Stimulated activated CD4-positive, alpha-beta T cell treated with anti-CD3 and anti-CD28 coated beads, Interleukin-12 subunit alpha, Interleukin-12 subunit beta, amount 100 ng/mL, for 4 hours (primary cell): Measurements from ENCODE around the gene MBD5.

ENCODE experiments used
- DNase-seq: peaks from one replicate; pipeline ENCODE4 v3.0.0-alpha.2; 2020

The MBD5 gene

DNA sequence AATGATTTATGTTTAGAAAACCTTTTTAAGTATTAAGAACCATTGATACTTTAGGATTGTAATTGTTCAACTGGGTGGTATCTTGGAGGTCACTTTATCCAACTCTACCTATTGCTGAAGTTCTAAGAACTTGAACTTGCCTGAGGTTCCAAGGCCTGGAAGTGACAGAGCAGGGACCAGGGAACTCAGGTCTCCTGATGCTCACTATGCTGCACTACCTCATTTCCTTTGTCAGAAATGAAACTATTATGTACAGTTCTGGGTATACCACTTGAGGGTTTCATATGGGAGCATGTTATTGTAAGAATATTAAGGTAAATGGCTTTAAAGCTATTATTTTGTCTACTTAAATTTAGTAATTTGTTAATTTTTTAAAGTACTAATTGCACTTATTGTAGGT lies 3.0 kb downstream of the MBD5 start:
- DNase-seq, result no peak

DNA sequence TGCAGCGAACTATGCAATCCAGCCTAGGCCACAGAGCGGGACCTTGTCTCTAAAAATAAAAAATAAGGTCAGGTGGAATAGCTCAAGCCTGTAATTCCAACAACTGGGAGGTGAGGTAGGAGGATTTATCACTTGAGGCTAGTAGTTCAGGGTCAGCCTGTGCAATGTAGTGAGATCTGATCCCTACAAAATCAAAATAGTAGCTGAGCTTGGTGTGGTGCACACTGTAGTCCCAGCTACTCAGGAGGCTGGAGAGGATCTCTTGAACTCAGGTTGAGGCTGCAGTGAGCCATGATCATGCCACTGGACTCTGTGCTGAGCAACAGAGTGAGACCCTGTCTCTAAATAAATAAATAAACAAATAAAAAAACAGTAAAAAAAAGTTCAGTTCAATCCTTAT lies 5.7 kb downstream of the MBD5 start:
- DNase-seq, result no peak

DNA sequence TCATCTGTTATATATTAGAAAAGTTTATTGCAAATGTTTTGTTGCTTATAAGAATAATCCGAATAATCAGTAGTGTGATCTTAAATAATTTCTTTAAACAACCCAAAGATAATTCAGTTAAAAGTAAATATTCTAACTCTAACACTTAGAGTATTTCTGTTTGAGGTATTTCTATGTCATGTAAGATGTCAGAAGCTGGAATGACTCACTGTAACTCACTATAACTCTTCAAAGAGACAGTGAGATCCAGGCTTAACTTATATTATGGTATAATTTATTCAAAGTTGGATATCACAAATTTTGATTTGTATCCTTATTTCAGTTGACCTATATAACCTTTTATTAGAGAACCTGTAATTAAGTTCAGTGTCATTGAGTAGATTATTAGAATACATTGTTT lies 6.9 kb downstream of the MBD5 start:
- no peak for DNase-seq

DNA sequence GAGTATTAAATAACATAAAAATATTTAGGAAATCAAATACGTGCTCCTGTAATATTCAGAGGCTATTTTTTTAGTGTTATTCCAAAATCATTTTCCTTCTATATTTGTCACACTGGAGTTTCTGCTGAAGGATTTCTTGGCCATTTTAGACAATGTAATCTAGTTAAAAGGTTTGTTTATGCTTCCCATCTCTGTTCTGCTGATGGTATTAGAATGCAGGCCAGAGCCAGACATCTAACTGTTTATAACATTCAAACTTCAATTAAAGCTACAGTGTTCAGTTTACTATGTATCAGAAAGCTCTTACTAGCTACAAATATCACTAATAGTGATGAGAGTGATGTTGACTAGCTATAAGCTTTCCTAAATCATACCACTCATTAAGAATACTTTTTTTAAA lies 7.9 kb downstream of the MBD5 start:
- DNase-seq, result no peak

DNA sequence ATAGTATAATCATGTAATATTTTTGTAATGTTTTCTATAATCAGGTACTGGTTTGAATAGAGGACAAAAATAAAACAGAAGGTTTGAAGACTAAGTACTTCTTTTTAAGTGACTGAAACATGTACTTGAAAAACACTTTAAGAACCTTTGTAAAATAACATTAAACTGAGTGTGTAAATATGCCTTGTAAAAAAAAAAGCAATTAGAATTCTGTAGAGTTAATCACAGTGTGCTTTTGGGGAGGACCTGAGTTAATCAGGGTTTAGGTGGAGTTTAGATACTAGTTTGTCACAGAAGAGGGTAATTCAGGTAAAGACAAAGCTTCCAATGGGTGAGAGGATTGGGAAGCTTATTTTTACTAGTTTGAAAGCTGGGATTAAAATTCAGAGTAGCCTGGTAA lies 10.3 kb downstream of the MBD5 start:
- no peak for DNase-seq

DNA sequence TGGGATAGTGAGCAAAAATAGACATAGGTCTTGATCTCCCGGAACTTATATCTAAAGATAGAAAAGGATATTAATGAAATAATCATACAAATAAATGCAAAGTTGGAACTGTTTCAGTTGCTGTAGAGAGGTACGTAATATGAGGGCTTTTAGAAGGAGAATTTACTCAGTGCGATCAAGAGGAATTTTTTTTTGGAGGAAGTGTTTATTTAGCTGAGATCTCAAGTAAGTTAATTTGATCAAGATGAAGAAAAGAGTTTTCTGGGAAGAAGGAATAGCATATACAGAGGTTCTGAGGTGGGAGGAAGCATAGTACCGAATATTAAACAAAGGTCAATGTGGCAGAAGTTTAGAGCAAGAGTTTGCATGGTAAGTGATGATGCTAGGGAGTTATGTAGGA lies 11.3 kb downstream of the MBD5 start:
- no peak for DNase-seq

DNA sequence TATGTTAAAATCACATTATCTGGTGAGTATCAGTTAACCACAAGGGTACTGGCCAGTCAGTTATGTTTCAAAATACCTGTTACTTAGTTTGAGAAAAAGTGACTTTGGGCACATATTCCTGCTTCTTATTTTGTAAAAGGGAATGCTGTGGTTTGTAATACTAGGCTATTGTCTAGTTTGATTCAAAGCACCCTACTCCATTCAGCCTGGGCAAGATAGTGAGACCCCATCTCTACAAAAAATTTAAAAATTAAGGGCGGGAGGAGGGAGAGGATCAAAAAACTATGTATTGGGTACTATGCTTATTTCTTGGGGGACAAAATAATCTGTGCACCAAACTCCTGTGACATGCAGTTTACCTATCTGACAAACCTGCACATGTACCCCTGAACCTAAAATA lies 18.9 kb downstream of the MBD5 start:
- DNase-seq, result no peak

DNA sequence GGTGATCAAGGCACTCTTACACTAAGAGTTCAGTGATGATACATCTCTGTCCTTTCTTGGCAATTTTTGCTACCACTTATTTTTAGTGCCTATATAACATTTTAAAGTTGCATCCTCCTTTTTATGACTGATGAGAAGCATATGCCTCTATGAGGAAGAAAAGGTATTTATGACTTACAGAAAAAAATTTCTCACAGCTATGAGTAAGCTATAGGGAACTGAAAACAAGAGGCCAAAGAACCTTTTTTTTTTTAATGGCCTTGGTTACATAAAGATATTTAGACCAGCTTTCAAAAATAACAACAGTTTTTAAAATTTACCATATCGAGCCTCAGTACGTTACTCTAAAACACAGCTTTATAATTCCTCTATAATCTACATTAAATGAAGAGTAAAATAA lies 21.3 kb downstream of the MBD5 start:
- DNase-seq, result no peak

DNA sequence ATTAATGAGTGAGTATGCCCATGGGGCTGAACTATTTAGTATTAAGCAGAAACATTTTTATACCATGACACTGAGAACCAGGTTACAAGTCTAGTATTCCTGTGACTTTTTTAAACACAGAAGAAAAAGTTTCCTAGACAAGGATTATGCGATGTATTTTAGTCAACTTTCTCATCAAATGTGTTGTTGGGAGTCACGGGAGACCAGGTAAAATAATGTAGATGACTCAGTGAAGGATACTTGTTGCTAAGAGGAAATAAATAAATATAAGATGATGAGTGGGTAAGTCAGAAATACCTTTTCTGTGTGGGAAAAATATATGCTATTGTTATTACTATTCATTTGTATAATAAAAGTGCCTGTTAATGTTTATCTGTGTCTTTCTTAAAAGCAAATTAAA lies 23.4 kb downstream of the MBD5 start:
- no peak for DNase-seq

DNA sequence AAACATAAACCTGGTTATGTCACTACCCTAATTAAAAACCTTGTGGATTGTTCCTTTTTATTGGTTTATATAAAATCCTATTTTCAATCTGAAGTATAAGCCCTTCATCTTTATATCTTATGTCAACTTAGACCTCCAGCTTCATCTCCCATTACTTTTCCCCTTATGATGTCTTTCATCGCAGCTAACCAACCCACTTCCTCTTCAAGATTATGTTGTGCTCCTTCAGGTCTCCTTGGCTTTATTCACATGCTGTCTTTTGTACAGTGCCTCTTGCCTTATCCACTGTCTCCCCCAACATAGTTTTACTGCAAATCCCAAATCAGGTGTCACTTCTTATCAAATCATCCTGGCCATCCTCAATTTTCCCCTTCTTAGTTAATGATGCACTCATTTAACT lies 25.9 kb downstream of the MBD5 start:
- no peak for DNase-seq

DNA sequence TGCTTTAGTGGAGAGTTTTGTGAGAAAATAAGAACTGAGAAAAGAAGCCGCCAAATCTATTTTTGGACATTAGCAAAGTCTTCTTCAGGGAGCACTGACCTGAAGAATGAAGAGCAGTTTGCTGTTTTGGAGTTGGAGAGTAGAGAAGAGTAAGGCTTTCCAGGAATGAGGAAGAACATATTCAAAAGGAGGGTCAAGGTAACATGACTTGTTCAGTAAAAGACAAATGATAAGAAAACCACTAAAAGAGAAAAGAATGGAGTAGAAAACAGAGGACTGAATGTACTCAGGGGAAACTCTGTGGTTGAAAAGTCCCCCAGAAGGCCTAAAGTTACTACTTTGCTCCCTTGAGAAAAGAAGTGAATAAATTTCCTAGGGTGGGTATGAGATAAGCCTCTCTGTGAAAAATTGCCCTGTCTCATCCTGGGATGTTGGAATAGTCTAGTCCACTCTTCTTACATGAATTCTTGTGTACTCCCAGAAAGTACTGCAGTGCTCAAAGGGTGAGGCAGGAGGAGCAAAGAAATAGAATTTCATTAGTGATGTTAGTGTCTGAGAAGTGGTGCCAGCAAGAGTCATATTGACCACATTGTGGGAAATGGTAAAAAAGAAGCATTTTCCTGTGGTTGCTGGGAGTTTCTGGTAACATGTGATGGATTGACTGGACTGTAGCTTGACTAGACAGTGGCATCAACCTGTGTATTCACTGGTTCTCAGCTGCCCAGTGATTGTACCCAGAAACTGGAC lies 27.8 kb downstream of the MBD5 start:
- no peak for DNase-seq

DNA sequence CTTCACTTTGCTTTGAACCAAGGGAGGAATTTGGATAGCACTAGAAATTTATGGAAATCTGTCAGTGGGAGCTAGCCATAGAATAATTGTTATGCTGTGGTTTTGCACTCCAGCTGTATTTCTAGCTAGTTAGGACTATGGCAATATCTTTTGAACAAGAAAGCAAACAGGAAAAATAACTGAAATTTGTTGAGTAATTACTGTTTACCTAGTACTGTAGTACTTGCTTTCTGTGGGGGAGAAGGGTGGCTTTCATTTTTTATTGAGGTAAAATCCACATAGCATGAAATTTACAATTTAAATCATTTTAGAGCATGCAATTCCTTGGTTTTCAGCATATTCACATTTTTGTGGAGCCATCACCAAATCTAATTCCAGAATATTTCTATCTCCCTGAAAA lies 28.4 kb downstream of the MBD5 start:
- DNase-seq, result no peak

DNA sequence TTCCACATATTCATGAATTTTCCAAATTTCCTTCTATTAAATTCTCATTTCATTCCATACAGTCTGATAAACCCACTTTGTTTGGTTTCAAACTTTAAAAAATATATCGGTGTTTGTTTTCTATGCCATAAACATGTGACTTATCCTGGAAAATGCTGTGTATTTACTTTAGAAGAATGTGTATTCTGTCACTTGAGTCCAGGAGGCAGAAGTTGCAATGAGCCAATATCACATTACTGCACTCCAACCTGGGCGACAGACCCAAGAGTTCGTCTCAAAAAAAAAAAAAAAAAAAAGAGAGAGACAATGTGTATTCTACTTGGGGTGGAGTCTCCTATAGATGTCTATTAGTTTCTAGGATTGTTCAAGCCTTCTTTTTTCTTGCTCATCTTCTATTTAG lies 31.8 kb downstream of the MBD5 start:
- DNase-seq, result no peak

DNA sequence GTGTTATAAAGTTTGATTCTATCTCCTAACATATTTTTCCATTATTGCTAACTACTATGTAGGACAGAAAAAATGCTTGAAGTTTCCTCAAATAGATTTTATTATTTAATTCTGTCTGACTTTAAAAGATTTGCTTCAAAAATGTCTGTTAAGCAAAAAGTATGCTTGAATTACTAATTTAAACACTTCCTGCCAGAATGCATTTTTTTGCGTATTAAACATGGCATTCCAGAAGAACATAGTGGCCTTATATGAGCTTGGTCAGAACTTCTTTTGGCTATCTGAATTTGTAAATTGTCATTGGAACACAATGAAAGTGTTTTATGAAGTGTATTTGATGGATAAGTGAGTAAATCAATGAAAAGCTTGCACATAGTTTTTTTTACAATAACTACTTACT lies 37.8 kb downstream of the MBD5 start:
- no peak for DNase-seq

DNA sequence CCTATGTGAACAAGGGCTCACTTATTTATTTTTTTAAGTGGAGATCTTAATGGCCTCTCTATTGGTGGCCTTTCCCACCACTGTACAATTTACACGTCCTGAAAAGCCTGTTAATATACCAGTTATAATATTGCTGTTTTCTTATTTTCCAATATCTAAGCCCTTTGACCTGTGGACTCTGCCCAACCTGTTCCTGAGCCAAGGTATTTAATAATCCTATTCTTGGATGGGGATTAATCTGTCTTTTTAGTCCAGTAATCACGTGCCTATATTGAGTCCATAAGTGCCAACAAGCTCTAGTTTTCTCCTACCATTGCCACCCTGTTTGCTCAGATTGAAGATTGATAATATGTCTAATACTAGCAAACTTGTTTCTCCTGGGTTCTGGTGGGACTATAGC lies 42.7 kb downstream of the MBD5 start:
- no peak for DNase-seq

DNA sequence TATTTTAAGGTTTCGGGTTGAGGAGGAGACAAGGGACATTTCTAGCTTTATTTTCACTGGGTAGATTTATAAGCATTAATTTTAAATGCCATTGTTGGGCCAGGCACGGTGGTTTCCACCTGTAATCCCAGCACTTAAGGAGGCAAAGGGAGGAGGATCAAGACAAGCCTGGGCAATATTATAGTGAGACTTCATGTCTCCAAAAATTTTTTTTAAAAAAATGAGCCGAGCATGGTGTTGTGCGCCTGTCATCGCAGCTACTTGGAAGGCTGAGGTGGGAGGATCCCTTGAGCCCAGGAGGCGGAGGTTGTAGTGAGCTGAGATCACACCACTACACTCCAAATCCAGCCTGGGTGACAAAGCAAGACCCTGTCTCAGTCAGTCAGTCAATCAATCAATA lies 45.0 kb downstream of the MBD5 start:
- DNase-seq, result no peak

DNA sequence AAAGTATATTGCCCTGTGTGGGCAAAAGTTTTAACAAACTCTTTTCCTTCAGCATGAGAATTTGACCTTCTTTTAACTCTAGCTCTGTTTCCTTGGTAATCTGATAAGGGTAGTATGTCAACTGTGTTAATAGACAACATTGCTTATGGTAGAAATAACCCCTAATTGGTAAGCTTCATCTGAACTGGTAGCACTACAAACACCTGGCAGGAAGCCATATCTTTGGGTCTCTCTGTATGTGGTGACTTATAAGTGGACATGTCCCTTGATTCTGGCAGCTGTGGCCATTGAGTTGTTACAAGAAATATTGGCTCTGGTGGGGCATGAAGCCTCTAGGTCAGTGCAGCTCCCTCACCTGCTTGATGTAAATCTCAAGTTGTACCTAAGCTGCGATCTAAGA lies 46.9 kb downstream of the MBD5 start:
- DNase-seq, result no peak

DNA sequence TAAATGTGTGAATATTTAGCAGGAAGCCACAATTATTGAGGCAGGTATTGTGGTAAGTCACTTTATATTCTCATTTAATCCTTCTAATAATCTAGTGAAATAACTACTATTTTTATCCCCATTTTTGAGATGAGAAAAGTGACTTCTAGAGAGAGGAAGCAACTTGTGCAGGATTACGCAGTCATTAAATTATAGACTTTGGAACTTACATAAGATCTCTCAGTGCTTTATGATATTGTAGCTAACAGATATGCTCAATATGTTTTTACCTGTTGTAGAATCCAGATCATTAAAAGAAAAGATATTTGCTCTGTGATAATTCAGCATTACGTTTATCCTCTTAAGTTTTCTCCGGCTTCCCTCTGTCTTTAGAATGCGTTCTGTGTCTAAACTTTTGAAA lies 50.5 kb downstream of the MBD5 start:
- no peak for DNase-seq

DNA sequence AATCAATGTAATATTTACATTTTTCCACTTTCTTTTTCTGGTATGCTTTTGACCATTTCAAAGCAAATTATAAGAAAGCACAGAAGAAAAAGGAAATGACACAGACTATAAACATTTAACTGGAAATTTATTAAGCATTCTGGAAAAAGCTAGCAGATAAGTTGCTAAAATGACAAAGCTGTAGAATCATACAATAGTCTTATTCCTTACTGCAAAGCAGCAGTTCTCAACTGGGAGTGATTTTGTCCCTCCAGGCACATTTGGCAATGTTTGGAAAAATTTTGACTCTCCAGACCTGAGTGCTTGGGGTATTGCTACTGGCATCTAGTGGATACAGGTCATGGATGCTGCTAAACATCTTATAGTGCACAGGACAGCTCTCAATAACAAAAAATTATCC lies 75.1 kb downstream of the MBD5 start:
- no peak for DNase-seq

DNA sequence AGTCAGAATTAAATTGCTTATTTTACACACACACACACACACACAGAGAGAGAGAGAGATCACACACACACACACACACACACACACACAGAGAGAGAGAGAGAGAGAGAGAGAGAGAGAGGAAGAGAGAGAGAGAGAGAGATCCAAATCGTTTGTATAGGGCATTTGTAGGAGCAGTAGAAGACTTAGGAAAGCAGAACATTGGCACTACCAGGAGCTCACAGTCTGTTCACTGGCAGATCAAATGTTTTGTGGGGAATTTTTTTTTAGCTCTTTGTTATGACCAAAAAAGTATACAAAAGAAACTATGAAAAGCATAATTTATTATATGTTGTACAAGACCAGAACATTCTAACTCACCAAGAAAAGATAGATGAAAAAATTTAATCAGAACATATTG lies 81.8 kb downstream of the MBD5 start:
- DNase-seq, result no peak

DNA sequence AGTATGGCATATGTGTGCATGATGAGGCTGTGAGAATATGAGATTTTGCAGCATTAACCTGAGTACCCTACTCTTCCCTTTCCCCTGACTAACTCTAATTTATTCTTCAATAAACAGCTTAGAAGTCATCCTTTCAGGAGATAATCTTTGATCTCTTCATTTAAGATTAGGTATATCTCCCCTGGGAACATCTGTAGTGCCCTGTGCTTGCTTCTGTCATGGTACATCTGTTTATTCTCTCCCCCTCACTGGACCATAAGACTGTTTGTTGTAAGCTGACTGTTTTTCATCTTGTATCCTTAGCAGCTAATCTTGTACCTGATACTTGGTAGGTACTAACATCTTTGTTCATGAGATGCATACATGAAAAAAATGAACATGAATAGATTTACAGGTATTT lies 83.1 kb downstream of the MBD5 start:
- DNase-seq, result no peak

DNA sequence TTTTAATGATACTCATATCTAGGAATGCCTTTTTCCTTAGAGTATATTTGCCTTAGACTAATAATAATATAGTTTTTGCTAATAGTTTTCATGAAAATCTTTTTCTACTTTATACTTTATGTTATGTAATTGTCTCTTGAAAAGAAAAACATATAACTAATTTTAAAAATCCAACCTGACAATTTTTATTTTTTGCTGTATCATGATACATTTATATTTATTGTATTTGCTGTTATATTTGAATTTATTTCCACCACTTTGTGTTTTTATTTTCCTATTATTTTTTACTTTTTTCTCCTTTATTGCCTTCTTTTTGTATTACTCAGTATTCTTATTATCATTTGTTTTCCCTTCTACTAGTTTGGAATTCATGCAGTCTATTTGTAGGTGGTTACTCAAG lies 85.4 kb downstream of the MBD5 start:
- no peak for DNase-seq

DNA sequence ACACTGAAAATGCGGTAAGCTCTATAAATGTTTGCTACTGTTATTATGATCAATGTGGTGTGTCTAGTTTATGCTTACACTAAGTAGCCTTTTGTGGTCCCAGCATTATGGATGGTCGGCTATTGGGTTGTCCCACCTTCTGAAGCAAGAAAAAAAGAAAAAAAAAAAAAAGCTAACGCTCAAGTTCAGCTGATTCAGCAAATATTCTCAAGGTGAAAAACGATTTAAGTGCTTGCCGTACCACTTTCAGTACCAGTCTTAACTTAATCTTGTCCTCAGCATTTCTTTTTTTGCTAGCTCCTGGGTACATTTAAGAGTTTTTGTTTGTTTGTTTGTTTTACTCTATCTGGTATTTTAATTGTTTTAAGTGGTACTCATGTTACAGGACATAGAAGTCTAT lies 87.5 kb downstream of the MBD5 start:
- no peak for DNase-seq

DNA sequence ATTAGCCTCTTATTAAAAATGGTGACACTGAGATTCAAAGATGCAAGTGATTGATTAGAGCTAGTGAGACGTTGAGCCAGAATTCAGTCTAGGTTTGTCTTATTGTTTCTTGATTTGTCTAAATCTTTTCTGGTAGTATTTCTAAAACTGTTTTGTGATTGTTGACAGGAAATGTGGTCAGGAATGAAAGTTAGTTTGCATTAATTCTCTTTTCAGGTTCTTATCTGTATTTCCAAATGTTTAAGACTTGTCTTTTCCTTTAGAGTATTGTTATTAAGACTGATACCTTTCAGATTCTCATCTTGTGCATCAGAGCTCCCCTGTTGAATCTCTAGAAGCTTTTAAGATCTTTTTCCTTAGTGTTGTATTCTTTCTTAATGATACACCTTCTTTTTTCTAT lies 89.3 kb downstream of the MBD5 start:
- DNase-seq, result no peak

DNA sequence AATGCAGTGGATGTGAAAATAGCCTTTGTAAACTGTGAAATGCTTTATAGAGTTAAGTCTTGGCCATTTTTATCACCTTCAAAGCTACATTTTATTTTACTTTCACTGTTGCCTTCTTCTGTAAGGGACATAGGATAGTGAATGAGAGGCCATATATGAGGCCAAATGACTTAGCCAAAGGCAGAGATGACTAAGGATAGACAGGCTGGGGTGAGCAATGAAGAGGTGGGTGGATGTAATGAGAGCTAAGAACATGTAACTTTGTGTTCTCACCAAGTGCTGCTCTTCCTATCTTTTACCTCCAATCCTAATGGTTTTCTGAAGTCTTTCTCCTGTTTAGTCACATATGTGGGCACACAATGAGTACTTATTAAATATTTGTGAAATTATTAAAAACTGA lies 101.9 kb downstream of the MBD5 start:
- no peak for DNase-seq

DNA sequence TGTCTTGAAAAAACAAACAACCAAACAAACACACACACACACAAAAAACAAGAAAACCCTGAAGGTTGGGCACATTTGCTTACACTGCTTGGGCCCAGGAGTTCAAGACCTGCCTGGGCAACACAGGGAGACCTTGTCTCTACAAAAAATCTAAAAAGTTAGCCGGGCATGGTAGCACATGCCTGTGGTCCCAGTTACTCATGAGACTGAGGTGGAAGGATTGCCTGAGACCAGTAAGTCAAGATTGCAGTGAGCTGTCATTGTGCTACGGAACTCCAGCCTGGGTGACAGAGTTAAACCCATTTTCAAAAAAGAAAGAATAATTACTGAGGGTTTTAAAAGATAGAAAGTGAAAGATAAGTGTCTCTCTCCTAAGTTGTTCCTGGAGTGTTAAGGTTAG lies 103.4 kb downstream of the MBD5 start:
- DNase-seq, result no peak
